Pulmonary artery endothelial cell (primary cell): Measurements from ENCODE around the gene HCFC1. TPM values are rescaled to one million over a fixed set of nuclear protein-coding genes. Genes with fewer than 3 reads are reported as not detected.
A peak's percentile ranks its signal among the peaks of the same experiment; 100 is the strongest.

Experiments used
- DNase-seq: peaks from one replicate; pipeline ENCODE4 v3.0.0-alpha.2; 2011; ENCODE audit warnings: low read depth, low spot score
- total RNA-seq: library from RNA; depleted of rRNA; stranded (reverse); fragments of >200 nt; gene quantifications from 2 replicates; pipeline ENCODE4 v1.2.3, GENCODE V29; 2014

Gene HCFC1
- total RNA-seq, 1 donor from 2014 or later: 14.8 TPM

DNA sequence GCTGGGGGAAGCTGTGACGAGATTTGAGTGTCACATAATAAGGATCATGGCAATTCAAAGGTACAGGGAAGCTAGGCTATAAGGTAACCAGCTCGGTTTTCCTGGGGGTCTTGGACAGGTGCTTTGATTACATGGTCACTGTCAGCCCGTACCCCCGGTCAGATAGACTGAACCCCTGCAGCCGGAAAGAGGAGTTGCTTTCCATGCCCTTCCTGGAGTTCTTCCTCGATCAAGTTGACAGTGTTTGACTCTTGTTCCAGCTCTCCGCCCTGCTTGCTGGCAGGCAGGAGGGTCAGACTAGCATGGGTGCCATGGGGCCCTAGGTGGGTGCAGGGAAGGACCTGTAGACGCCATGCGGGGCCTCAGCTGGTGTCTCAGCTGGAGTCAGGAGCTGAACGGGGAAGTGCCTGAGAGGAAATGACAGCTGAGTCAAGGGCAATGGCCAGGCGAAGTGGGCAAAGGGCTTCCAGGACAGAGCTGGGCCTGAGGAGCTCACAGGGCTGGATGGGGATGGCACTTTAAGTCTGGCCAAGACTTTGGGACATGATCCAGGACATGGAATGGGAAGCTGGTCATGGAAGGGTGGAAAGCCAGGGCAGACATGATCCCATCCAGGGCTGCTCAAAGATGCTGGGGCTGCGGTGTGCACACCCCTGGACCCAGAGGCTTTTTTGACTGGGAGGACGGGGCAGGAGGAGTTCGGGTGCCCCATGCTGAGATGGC is 2.5 kb upstream of the HCFC1 start:
- no peak for DNase-seq

DNA sequence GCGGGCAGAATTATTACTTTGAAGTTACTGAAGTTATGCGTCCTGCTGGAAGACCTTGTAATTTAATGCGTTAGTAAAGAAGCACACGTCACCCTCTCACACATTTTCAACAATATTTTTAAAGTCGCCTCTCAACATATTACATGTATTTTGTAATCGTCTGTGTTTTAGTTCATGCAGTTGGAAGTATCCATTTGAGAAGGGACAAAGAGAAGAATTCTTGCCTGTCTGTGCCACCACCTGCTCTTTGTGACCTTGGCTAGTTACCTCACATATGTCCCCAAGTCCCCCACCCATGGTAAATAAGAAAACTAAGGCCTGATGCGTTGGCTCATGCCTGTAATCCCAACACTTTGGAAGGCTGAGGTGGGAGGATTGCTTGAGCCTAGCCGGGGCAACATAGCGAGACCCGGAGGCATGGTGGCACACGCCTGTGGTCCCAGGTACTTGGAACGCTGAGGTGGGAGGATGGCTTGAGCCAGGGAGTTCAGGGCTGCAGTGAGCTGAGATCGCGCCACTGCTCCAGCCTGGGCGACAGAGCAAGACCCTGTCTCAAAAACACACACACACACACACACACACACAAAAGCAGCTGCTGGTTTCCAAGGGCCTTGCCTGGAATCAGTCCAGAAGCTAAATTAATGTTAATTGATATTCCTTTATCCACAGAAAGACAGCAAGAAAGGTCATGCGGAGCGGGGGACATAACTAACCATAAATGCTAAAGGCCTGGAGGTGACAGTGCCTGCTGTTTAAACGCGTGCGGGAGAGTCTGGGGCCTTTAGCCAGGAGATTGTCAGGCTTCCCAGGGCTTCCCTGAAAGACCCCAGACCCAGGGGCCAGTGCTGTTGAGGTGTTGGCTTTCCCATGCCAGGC is 1.7 kb upstream of the HCFC1 start:
- no peak for DNase-seq

DNA sequence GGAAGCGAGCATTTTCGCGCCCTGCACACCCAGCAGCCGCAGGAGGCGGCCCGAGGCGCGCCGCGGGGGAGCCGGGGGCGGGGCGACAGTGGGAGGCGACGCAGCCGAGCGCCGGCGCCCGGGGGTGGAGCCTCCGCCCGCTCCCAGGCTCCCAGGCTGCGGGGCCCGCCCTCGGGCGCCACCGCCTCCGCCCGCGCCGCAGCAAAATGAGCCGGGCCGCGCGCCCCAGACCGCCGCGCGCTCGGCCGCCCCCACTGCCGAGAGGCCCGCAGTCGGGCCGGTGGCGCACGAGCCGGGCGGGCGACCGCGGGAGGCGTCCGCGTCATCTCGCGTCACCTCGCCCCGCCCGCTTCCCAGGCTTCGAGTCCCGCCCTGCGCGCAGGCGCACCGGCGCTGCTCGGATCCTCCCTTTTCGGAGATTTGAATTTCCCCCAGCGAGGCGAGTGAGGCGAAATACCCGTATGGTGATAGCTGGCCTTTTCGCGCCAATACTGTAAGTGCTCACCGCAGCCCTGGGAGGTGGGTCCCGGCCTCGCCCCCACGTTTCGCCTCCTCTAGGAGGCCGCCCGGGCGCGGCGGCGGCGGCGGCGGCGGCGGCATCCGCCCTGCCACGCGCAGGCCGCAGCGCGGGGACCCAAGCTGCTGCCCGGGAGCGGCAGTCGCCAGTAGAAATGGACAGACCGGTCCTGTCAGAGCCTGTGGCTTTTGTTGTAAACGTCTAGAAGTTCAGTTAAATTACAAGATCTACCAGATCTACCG is 929 bp upstream of the HCFC1 start, which contains the start of gene TMEM187:
Gene TMEM187, plus strand, starts transcription at position 387 of the 759 bp plus-strand sequence. CDS start 9,309 bp downstream, outside the sequence.
- no peak for DNase-seq

DNA sequence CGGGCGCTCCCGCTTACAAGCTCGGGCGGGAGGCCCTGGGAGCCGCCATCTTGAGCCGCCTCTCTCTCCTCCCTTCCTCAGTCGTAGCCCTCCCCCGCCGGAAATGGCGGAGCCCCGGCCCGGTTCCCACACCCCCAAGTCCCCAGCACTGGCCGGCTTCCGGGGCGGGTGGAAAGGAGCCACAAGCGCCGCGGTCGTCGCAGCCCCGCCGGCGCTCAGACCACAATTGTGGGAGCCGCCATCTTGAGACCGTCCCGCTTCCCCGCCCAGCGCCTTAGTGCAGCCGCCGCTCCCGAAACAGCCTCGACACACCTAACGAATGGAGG is 531 bp downstream of the HCFC1 start:
- DNase-seq: peak; percentile 68

DNA sequence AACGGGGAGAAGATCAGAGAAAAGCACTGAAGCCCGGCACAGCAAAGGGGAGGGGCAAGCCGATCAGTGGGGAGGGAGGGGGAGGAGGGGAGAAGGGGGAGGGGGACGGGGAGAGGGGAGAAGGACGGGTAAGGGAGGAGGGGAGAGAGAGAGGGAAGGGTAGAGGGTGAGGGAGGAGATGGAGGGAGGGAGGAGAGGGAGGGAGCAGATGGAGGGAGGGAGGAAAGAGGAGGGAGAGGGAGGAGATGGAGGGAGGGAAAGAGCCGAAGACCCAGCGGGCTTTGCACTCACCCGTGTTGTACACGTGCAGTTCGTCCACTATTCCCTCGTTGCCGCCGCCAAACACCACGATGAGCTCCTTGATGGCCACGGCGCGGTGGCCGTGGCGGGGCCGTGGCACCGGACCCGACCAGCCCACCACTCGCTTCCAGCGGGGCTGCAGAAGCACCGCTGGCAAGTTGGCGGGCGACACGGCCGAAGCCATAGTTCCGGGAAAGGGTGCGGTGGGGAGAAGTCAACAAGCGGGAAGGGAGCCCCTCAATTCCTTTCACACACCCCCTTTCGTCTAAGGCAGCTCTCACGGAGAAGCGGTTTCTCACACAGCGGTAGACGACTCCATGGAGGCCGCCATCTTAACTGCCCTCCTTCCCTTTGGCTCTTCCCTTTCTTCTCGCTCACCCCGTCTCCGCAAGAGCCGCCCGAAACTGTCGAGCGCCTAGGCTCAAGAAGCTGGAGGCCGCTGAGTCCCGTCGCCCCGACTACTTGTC is 1.1 kb downstream of the HCFC1 start:
- no peak for DNase-seq

DNA sequence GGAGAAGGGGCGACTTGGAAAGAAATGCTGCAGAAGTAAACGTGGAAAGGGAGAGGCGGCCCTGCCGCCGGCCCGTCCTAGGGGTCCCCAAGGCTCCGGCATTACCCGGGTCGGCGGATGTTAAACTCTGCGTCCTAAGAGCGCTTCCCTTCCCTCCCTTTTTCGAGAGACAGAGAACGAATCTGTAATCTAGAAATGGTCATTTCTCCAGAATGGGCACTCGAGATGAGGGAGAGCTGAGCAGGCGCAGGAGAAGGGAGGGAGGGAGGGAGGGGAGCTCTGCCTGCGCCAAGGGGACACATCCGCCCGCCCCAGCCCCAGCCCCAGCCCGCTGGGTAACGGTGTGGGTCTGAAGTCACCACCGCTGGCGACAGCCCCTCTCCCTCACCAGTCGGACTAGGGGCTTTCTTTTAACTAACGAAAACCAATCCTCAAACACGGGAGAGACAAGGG is 1.7 kb downstream of the HCFC1 start:
- DNase-seq: no peak

DNA sequence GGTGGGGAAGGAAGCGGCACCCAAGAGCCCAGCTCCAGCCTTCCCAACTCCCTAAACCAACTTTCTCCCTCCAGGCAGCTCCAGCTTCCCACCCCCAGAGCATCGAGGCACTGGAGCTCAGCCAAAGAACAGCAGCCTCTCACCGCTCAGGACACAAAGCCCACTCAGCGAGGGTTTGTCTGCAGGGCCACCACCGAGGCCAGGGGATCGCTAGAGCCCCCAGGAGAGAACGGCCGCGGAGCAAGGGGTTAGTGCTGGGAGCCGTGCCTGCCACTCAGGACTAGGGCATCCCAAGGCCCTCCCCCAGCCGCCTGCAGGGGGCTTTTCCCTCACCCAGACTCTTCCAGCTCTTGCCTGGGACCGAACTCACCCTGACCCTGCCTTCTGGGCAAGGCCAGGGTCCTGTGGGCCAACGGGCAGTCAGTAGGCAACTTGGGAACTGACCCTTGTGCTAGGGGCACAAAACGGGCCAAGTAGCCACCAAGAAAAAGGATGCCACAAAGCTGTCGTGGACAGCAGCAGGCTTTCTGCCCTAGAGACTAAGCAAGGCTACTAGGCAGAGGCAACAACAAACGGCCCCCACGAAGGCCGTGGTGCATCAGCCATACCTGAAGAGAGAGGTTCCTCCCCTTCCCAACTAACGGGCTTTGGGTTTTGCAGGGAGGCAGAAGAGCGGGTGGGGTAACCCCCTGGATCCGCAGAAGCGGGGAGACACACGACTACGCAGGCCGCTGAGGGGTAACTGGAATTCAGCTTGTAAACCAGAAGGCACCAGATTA is 2.3 kb downstream of the HCFC1 start:
- no peak for DNase-seq

DNA sequence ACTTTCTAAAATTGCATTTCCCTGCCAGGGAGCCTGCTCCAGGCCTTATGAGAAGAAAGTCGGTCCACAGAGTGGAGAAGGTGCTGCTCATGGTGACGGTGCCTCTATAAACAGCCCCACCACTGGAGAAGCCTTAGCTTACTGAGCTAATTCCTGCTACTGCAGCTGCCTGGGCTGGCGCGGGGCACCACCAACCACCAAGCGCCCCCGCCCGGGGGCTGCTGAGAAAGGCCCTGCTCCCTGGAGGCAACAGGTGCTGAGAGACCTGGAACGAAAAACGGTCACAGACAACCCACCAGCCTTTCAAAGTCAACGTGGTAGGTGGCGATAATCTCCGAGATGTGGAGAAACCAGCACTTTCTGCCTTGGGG is 2.9 kb downstream of the HCFC1 start:
- no peak for DNase-seq

DNA sequence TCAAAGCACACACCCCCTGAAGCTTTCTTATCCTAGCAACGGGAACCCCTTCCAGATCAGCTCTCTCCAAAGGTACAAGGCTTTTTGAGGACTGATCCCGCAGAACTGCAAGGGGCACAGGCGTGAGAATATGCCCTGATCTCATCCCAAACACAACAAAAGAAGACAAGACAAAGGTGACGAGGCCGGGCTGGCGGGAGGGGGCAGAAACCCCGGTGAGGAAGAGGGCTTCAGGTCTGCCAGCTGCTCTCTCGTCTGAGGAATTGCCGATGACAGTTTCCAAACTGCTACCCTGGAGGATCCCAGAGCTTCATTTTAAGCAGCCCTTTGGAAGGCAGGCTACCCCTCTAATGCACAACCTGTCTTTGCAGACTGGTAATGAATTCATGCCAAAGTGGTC is 3.4 kb downstream of the HCFC1 start:
- DNase-seq: no peak

DNA sequence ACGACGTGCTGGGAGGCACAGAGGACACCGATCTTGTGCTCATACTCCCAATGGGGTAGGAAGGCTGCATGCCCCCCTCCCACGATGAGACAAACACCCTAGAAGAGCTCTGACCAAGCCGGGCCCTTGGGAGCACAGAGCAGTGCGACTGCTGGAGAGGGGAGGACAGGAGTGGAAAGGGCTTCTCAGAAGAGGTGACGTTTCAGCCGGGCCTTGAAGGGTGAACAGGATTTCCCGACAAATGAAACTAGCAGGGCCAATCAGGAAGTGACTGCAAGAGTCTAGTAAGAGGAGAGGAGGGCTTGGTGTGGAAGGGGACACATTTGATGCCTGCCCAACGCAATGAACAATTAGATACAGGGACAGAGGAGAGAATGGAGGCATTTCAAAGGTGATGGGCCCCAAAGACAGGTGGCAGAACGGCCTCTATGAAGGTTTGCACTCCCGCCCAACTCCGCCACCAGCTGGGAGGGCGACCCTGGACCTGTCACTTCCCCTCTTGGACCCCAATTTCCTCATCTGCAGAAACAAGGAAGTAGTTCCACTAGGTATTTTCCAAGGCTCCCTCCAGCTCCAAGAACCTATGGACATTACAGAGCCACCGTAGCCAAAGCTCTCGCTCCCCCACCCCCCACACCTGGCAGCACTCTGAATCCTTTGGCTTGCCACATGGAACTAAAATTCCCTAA is 3.9 kb downstream of the HCFC1 start:
- no peak for DNase-seq

DNA sequence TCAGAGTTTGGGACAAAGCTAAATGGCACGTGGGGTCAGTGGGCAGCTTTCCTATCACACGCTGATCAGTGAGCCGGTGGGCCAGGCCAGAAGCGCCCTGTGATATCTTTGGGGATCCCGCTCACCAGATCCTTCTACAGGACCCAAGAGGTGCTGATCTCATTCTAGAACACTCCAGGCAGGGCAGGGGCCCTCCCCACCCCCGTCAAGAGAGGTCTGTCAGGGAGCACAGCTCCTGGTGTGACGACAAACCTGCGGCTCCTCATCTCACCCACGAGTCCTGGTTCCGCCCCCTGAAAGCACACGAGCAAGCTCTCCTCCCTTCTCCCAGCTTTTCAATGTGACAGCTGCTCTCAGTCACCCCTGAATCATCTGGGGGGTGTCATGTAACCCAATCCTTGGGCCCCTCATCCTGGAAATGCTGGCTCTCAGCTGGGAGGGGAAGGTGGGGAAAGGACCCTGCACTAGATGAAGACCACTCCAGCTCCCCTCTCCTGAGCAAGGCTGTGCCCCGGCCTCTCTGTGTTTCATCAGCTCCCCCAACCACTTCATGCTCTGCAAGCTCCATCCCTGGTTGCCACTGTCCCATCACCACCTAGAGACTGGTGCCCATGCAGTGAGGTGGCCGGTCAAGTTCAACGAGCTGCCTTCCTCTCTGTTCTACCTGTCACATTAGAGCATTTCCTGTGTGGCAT is 4.6 kb downstream of the HCFC1 start:
- no peak for DNase-seq

DNA sequence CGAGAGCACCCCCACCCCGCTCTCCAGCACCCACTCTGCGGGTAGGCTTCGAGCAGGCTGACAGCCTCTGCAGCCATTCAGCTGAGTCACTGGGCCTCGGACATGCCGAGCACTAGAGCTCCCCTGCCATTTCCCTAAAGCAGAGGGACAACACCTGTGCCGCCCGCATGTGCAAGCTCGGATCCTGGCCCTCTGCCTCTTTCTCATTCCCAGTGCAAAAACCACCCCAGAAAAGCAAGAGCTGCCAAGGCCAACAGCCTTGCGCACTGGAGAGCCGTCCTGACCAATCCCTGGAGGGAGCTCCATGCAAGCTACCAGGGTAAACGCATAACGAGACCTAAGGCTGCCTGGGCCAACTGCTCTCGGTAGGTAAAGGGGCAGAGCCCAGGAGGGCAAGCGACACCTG is 5.3 kb downstream of the HCFC1 start:
- no peak for DNase-seq

DNA sequence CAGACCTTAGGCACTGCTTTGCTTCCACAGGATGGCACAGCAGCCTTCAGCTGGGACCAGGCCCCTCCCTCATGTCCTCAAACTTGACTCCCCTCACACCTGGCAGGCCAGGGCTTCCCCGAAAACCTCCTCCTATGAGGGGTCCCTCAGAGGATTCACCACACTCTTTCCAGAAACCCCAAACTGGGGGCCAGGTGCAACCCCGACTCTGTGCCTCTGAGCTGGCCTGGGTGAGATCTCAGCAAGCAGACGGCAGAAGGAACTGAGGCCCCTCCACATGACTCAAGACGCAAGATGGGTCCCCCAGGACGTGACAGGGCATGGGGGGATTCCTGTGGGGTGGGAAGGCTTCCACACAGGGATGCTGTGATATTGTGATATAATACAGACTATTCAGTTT is 6.2 kb downstream of the HCFC1 start:
- no peak for DNase-seq

DNA sequence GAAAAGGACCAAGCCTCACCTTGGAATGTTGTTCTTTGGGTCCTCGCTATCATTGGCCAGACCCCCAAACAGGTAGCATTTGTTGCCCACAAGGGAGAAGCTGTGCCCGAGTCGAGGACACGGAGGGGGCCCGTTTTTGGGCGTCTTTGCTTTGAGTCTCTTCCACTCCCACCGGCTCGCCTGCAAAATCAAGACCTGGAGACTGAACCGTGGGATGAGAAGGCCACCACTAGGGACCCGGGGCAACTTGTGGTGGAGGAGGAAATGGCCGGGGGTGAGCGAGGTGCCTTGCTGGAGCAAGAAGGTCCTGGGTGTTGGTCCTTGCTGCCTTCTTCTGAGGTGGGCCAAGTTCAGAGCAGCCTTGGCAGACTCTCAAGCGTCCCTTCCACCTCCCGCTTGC is 7.5 kb downstream of the HCFC1 start:
- DNase-seq: no peak

DNA sequence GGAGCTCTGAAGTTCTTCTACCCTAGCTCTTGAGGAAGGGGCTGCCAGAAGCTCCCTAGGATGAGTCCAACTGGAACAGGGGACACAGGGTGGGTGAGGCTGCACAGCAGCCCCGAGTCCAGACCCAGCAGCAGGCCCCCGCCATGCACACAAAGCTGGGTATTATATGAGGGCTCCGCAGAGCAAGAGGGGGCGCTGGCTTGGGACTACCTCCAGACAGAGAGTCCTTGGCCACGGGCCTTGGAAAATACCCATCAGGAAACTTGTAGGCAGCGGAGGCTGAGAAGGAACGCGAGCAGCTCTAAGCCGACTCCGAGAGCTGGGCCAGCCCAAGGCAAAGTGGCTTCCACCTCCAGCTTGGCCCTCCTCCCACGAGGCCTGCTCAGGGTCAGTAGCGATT is 8.1 kb downstream of the HCFC1 start:
- DNase-seq: no peak

DNA sequence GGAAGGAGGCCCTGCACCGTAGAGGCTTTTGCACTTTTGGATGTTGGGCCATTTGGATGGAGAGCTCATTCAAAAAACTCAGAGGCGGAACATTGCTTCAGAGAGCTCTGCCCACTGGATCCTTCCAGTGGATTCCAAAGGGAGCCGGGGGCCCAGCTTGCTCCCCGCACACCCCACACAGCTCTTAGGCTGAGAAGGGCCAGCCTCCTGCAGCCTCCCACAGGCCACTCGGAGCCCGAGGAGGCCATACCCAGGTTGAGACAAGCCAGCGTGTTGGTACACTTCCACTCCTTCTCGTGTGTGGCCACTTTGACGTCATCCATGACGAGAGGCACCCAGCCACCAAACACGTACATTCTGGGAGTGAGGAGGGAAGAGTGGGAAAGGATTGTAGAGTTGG is 10.3 kb downstream of the HCFC1 start:
- DNase-seq: no peak

DNA sequence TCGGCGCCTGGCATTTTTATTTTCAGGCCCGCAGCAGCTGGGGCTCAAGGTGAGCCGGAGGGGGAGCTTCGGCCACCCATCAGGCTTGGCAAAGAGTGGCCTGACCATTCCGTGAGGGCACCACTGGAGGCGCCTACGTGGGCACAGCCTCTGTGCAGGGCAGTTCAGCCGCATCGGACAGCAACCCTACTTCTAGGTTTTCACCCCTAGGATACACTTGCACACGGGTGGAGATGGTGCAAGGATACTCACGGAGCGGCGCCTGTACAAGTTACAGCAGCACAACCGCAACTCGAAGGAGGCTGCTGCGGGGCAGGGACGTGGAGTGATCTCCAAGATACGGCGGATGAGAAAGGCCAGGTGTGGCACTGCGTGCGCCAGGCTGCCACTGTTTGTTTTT is 10.8 kb downstream of the HCFC1 start:
- DNase-seq: no peak

DNA sequence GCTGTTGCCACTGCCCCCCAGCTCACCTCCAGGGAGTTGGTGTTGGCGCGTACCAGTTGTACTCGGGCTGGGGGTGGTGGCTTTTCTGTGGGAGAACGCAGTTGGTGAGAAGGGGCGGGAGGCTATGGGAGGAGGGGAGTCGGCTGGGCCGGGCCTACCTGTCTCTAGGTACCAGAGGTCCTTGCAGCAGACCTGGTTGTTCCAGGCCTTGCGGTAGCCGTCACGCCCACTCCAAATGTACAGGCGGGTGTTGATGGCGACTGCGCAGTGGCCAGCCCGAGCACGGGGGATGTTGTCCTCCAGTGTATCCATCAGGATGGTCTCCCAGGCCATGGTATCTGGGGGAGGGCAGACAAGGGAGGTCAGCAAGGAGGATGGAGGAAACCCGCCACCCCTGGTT is 11.5 kb downstream of the HCFC1 start:
- no peak for DNase-seq

DNA sequence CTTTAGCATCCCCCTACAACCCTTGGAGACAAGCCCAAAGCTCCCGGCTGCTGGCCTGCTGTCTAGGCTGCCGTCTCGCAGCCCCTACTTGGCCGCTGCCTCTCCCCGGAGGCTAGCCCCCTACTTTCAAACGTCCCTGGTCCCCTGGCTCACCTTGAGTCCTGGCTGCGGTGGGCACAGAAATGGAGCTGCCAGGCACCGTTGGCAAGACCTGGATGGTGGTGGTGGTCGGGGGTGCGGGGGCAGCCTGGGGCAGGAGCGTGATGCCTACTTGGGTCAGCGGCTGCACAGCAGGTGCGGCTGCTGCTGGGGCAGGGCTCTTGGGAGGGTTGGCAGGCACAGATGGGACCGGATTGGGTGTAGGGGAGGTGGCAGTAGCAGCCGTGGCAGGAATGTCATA is 12.0 kb downstream of the HCFC1 start:
- DNase-seq: no peak
